Mesenchymal stem cell (in vitro differentiated cells and primary cell): ENCODE data around the gene GALNT8. TPM values are rescaled to one million over a fixed set of nuclear protein-coding genes. Genes with fewer than 3 reads are reported as not detected.

ENCODE experiments used
- DNase-seq: peaks from one replicate; pipeline ENCODE4 v3.0.0-alpha.2; 2013
- H2AFZ ChIP-seq: one replicate; pipeline ENCODE4 v1.6.1; 2013; ENCODE audit warnings: low read depth, mild to moderate bottlenecking, control low read depth, inconsistent platforms, low read length, moderate library complexity
- H2AK5ac ChIP-seq: 2 replicates; pipeline ENCODE4 v1.6.1; 2013; ENCODE audit warnings: low read length, moderate library complexity, mild to moderate bottlenecking, inconsistent platforms; ENCODE audit not compliant: severe bottlenecking
- H2BK120ac ChIP-seq: one replicate; pipeline ENCODE4 v1.6.1; 2013; ENCODE audit warnings: low read depth, mild to moderate bottlenecking, inconsistent platforms, low read length, moderate library complexity
- H2BK12ac ChIP-seq, 2 experiments: one replicate each; pipeline ENCODE4 v1.6.1; 2013; ENCODE audit warnings: inconsistent platforms in 2 of 2, low read length in 2 of 2, mild to moderate bottlenecking in 2 of 2, moderate library complexity in 2 of 2, control low read depth in 1 of 2
- H2BK15ac ChIP-seq: one replicate; pipeline ENCODE4 v1.6.1; 2013; ENCODE audit warnings: mild to moderate bottlenecking, low read depth, inconsistent platforms; ENCODE audit not compliant: poor library complexity, severe bottlenecking
- H2BK5ac ChIP-seq: 2 replicates; pipeline ENCODE4 v1.6.1; 2013; ENCODE audit warnings: low read depth, mild to moderate bottlenecking, low read length, control low read depth, inconsistent platforms; ENCODE audit not compliant: poor library complexity, severe bottlenecking
- H3K14ac ChIP-seq, 2 experiments: one replicate each; pipeline ENCODE4 v1.6.1; 2013; ENCODE audit warnings: inconsistent platforms in 2 of 2, low read length in 2 of 2, control low read depth in 1 of 2, mild to moderate bottlenecking in 1 of 2, moderate library complexity in 1 of 2
- H3K18ac ChIP-seq, 2 experiments: one replicate each; pipeline ENCODE4 v1.6.1; 2013; ENCODE audit warnings: inconsistent platforms in 2 of 2, low read length in 2 of 2, control low read depth in 1 of 2, low read depth in 1 of 2, mild to moderate bottlenecking in 1 of 2
- H3K23ac ChIP-seq, 2 experiments: one replicate each; pipeline ENCODE4 v1.6.1; 2013; ENCODE audit warnings: inconsistent platforms in 2 of 2, low read length in 2 of 2, mild to moderate bottlenecking in 2 of 2, moderate library complexity in 2 of 2, control low read depth in 1 of 2
- H3K27ac ChIP-seq: 2 replicates; pipeline ENCODE4 v1.5.1; 2013; ENCODE audit warnings: mild to moderate bottlenecking, moderate library complexity, low read length, control low read depth, inconsistent platforms; ENCODE audit not compliant: poor library complexity, severe bottlenecking
- H3K27me3 ChIP-seq, 2 experiments: 2 replicates each; pipeline versions ENCODE4 v1.6.1 to v1.7.0; 2013; ENCODE audit warnings: low read length in 2 of 2, mild to moderate bottlenecking in 2 of 2, moderate library complexity in 2 of 2, control low read depth in 1 of 2, inconsistent platforms in 1 of 2; ENCODE audit not compliant: control insufficient read depth in 1 of 2, insufficient read depth in 1 of 2
- H3K36me3 ChIP-seq, 2 experiments: 2 replicates each; pipeline versions ENCODE4 v1.6.1 to v1.7.0; 2013; ENCODE audit warnings: low read length in 2 of 2, control low read depth in 1 of 2, inconsistent platforms in 1 of 2, low read depth in 1 of 2, mild to moderate bottlenecking in 1 of 2; ENCODE audit not compliant: insufficient read depth in 2 of 2, control insufficient read depth in 1 of 2
- H3K4ac ChIP-seq, 2 experiments: one replicate each; pipeline ENCODE4 v1.6.1; 2013; ENCODE audit warnings: inconsistent platforms in 2 of 2, low read length in 2 of 2, mild to moderate bottlenecking in 2 of 2, moderate library complexity in 2 of 2, control low read depth in 1 of 2, low read depth in 1 of 2
- H3K4me1 ChIP-seq: 2 replicates; pipeline ENCODE4 v1.6.1; 2013; ENCODE audit warnings: low read depth, low read length, control low read depth; ENCODE audit not compliant: control insufficient read depth, insufficient read depth
- H3K4me2 ChIP-seq: 2 replicates; pipeline ENCODE4 v1.6.1; 2013; ENCODE audit warnings: low read length, mild to moderate bottlenecking, inconsistent platforms; ENCODE audit not compliant: poor library complexity, severe bottlenecking
- H3K4me3 ChIP-seq, 2 experiments: 2 replicates each; pipeline versions ENCODE4 v1.5.1 to v1.7.0; 2013; ENCODE audit warnings: low read length in 2 of 2, mild to moderate bottlenecking in 2 of 2, control low read depth in 1 of 2, low read depth in 1 of 2; ENCODE audit not compliant: insufficient read depth in 1 of 2
- H3K79me1 ChIP-seq: replicated peaks from 2 replicates; pipeline ENCODE4 v1.6.1; 2013; ENCODE audit warnings: mild to moderate bottlenecking, control low read depth, low read length, inconsistent platforms; ENCODE audit not compliant: poor library complexity, severe bottlenecking
- H3K9ac ChIP-seq: 2 replicates; pipeline ENCODE4 v1.7.0; 2013; ENCODE audit warnings: mild to moderate bottlenecking, low read length, moderate library complexity
- H3K9me3 ChIP-seq: 2 replicates; pipeline ENCODE4 v1.7.0; 2013; ENCODE audit warnings: mild to moderate bottlenecking, low read length; ENCODE audit not compliant: control insufficient read depth
- H4K8ac ChIP-seq: one replicate; pipeline ENCODE4 v1.6.1; 2013; ENCODE audit warnings: inconsistent platforms, mild to moderate bottlenecking, low read length, moderate library complexity
- H4K91ac ChIP-seq: one replicate; pipeline ENCODE4 v1.6.1; 2013; ENCODE audit warnings: mild to moderate bottlenecking, low read length, inconsistent platforms
- WGBS: methylation state at CpG from one replicate; pipeline ENCODE4 v1.1.7; 2013; ENCODE audit warnings: mixed read lengths; 5-methylcytosine and 5-hydroxymethylcytosine counted together
- polyA plus RNA-seq, 2 experiments: library from polyadenylated mRNA; stranded (reverse); fragments of 200-250 nt; gene quantifications; one replicate each; pipeline ENCODE4 v1.2.3, GENCODE V29; 2013

The GALNT8 gene, protein sequence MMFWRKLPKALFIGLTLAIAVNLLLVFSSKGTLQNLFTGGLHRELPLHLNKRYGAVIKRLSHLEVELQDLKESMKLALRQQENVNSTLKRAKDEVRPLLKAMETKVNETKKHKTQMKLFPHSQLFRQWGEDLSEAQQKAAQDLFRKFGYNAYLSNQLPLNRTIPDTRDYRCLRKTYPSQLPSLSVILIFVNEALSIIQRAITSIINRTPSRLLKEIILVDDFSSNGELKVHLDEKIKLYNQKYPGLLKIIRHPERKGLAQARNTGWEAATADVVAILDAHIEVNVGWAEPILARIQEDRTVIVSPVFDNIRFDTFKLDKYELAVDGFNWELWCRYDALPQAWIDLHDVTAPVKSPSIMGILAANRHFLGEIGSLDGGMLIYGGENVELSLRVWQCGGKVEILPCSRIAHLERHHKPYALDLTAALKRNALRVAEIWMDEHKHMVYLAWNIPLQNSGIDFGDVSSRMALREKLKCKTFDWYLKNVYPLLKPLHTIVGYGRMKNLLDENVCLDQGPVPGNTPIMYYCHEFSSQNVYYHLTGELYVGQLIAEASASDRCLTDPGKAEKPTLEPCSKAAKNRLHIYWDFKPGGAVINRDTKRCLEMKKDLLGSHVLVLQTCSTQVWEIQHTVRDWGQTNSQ
- not detected for polyA plus RNA-seq (2013, experiment 1 of 2)
- polyA plus RNA-seq (2013, experiment 2 of 2), result not detected

- no peak within 1 kb of the TSS for H2AFZ ChIP-seq
- no peak within 1 kb of the TSS for H2BK120ac ChIP-seq
- no peak for DNase-seq
- WGBS, result 69% methylated on average over 18 of the region's 18 CpGs
- H2BK12ac ChIP-seq, result no peak within 1 kb of the TSS
- no peak within 1 kb of the TSS for H2AK5ac ChIP-seq
- no peak within 1 kb of the TSS for H4K8ac ChIP-seq
- H3K79me1 ChIP-seq, result no peaks in the 10 kb centered on the region
- no peak within 1 kb of the TSS for H2BK15ac ChIP-seq
- no peak within 1 kb of the TSS for H3K4me2 ChIP-seq
- H2BK5ac ChIP-seq, result no peak within 1 kb of the TSS
- no peaks in the 10 kb centered on the region for H3K36me3 ChIP-seq
- no peak within 1 kb of the TSS for H3K9ac ChIP-seq
- H3K23ac ChIP-seq, result no peak within 1 kb of the TSS
- H3K27me3 ChIP-seq, result peaks cover 17 to 27% of the 10 kb centered on the region in 2 experiments
- H3K4me3 ChIP-seq, result no peak within 1 kb of the TSS
- no peak within 1 kb of the TSS for H4K91ac ChIP-seq
- H3K9me3 ChIP-seq, result no peaks in the 10 kb centered on the region
- no peak within 1 kb of the TSS for H3K18ac ChIP-seq
- H3K4me1 ChIP-seq, result no peaks in the 10 kb centered on the region
- H3K27ac ChIP-seq, result no peak within 1 kb of the TSS
- no peak within 1 kb of the TSS for H3K4ac ChIP-seq
- no peak within 1 kb of the TSS for H3K14ac ChIP-seq
These were observed at the start of gene GALNT8 for GRCh38 chr12:4719821-4720636. TSS of gene GALNT8 (plus strand) at chr12:4720400. CDS start at chr12:4720678, 278 bp downstream.

DNA sequence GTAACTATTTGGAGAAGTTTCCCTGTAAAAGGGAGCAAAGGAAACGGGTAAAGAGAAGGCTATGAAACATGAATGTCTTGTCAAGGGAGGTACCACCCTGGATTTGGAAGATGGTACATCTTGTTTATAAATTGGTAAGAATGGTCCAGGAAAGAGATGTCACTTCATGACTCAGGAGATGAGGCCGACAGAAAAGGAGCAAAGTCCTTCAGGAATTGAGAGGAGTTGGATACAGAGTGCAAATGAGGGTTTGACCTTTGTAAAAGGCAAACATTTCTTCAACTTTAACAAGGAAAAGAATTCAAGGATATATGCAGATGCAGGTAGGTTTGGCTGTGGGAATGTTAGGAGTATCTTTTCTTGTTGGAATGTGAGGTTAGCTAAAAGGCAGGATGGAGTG, 40.5 kb upstream of the GALNT8 start:
- peaks cover 5% of the 10 kb centered on the region for H3K79me1 ChIP-seq
- no peak overlapping the region for H4K8ac ChIP-seq
- H2AFZ ChIP-seq, result no peak overlapping the region
- H4K91ac ChIP-seq, result no peak overlapping the region
- H2BK5ac ChIP-seq, result peak overlapping the region; percentile 48
- no peak for DNase-seq
- no peak overlapping the region for H3K4me2 ChIP-seq
- no peak overlapping the region for H3K14ac ChIP-seq
- no peak overlapping the region for H3K4ac ChIP-seq
- no peak overlapping the region for H3K27ac ChIP-seq
- H2BK120ac ChIP-seq, result no peak overlapping the region
- no peak overlapping the region for H3K18ac ChIP-seq
- H3K4me3 ChIP-seq, result no peak overlapping the region
- no peak overlapping the region for H2BK12ac ChIP-seq
- H3K9ac ChIP-seq, result no peak overlapping the region
- H2BK15ac ChIP-seq, result no peak overlapping the region
- H3K36me3 ChIP-seq, result peaks cover 8 to 31% of the 10 kb centered on the region in 2 experiments
- no peak overlapping the region for H2AK5ac ChIP-seq
- no peaks in the 10 kb centered on the region for H3K9me3 ChIP-seq
- 88% methylated on average over 2 of the region's 2 CpGs for WGBS
- no peaks in the 10 kb centered on the region for H3K27me3 ChIP-seq
- H3K4me1 ChIP-seq, result no peaks in the 10 kb centered on the region
- H3K23ac ChIP-seq, result no peak overlapping the region

- Histone ChIP-seq H3K9me3 (no peaks in the 10 kb centered on the region), H4K91ac (no peak overlapping the region), H2BK120ac (no peak overlapping the region), H3K9ac (no peak overlapping the region), H3K18ac (no peak overlapping the region), H3K27ac (no peak overlapping the region), H3K4me3 (no peak overlapping the region), H3K36me3 (peaks cover 13 to 51% of the 10 kb centered on the region in 2 experiments), H3K4ac (no peak overlapping the region), H2BK15ac (no peak overlapping the region), H3K27me3 (no peaks in the 10 kb centered on the region), H2AFZ (no peak overlapping the region), H4K8ac (no peak overlapping the region), H2AK5ac (no peak overlapping the region), H3K14ac (no peak overlapping the region), H3K4me2 (no peak overlapping the region), H2BK12ac (no peak overlapping the region), H3K23ac (no peak overlapping the region), H3K4me1 (no peaks in the 10 kb centered on the region), H2BK5ac (no peak overlapping the region), H3K79me1 (peaks cover 7% of the 10 kb centered on the region)
- 88% methylated on average over 2 of the region's 3 CpGs for WGBS
- DNase-seq, result no peak
These were observed 38.5 kb upstream of the GALNT8 start for GRCh38 chr12:4681732-4682131.

GRCh38 chr12:4685317-4685716, 34.9 kb upstream of the GALNT8 start:
- Histone ChIP-seq H4K8ac (no peak overlapping the region), H2AK5ac (no peak overlapping the region), H2AFZ (no peak overlapping the region), H3K4me2 (no peak overlapping the region), H2BK120ac (no peak overlapping the region), H2BK12ac (no peak overlapping the region), H3K27ac (no peak overlapping the region), H3K4me1 (no peaks in the 10 kb centered on the region), H3K79me1 (peaks cover 7% of the 10 kb centered on the region), H3K9me3 (no peaks in the 10 kb centered on the region), H3K18ac (no peak overlapping the region), H3K23ac (no peak overlapping the region), H3K4ac (no peak overlapping the region), H2BK15ac (no peak overlapping the region), H3K4me3 (no peak overlapping the region), H3K14ac (no peak overlapping the region), H3K9ac (no peak overlapping the region), H3K27me3 (no peaks in the 10 kb centered on the region), H4K91ac (no peak overlapping the region), H2BK5ac (no peak overlapping the region), H3K36me3 (peaks cover 23 to 73% of the 10 kb centered on the region in 2 experiments)
- 97% methylated on average over 8 of the region's 8 CpGs for WGBS
- DNase-seq, result no peak
